H1 (cell line): Measurements from ENCODE around the gene IL18BP. TPM values are rescaled to one million over a fixed set of nuclear protein-coding genes. Genes with fewer than 3 reads are reported as not detected.
A peak's percentile ranks its signal among the peaks of the same experiment; 100 is the strongest.

Experiments
- CTCF ChIA-PET: fragments of 300-600 bp; sonication (Branson Sonifier 250); formaldehyde crosslinking; loops from one replicate; lab custom pipeline; 2021; ENCODE audit not compliant: partially characterized antibody; lab: Charles Lee
- POLR2A ChIA-PET: fragments of 300-600 bp; sonication (Branson Sonifier 250); formaldehyde crosslinking; loops from one replicate; lab custom pipeline; 2021; ENCODE audit warnings: inconsistent platforms; ENCODE audit not compliant: partially characterized antibody; lab: Charles Lee
- DNase-seq, 2 experiments: peaks; one replicate each; pipeline versions ENCODE4 v3.0.0 to v3.0.0-alpha.2; 2010 to 2022; ENCODE audit warnings: low spot score in 2 of 2, low read depth in 1 of 2, mixed read lengths in 1 of 2
- FAIRE-seq: peaks from 2 replicates; lab custom pipeline; 2011; peaks lifted over from hg19 to GRCh38; lab: Jason Lieb, UNC
- H2AFZ ChIP-seq: 2 replicates; pipeline ENCODE4 v1.8.1; 2012; ENCODE audit warnings: low read length, inconsistent platforms
- H2AK5ac ChIP-seq: 2 replicates; pipeline ENCODE4 v1.6.1; 2013; ENCODE audit warnings: low read depth, low read length
- H2BK120ac ChIP-seq: replicated peaks from 2 replicates; pipeline ENCODE3; 2013; ENCODE audit warnings: low read depth, low read length, inconsistent platforms
- H2BK12ac ChIP-seq: 2 replicates; pipeline ENCODE4 v1.6.1; 2013; ENCODE audit warnings: low read depth, low read length
- H2BK15ac ChIP-seq: 2 replicates; pipeline ENCODE4 v1.6.1; 2013; ENCODE audit warnings: low read length
- H2BK20ac ChIP-seq: 2 replicates; pipeline ENCODE4 v1.6.1; 2013; ENCODE audit warnings: low read length
- H2BK5ac ChIP-seq: 2 replicates; pipeline ENCODE4 v1.6.1; 2013; ENCODE audit warnings: low read depth, low read length
- H3K14ac ChIP-seq: 2 replicates; pipeline ENCODE4 v1.6.1; 2013; ENCODE audit warnings: inconsistent platforms; ENCODE audit not compliant: insufficient read length
- H3K18ac ChIP-seq: 2 replicates; pipeline ENCODE4 v1.6.1; 2013; ENCODE audit warnings: low read length; ENCODE audit errors: extremely low read depth
- H3K23ac ChIP-seq: 2 replicates; pipeline ENCODE4 v1.6.1; 2013; ENCODE audit warnings: inconsistent platforms; ENCODE audit not compliant: insufficient read length
- H3K23me2 ChIP-seq: 2 replicates; pipeline ENCODE4 v1.6.1; 2013; ENCODE audit warnings: low read depth, low read length
- H3K27ac ChIP-seq: 2 replicates; pipeline ENCODE4 v1.6.1; 2011; ENCODE audit warnings: low read depth, low read length, inconsistent platforms
- H3K27me3 ChIP-seq, 4 experiments: replicated peaks in 1 of 4; 1 replicate in 1 of 4; 2 replicates in 3 of 4; pipeline versions ENCODE4 v1.6.1 to v1.8.1; 2011 to 2013; ENCODE audit warnings: low read length in 3 of 4, mild to moderate bottlenecking in 3 of 4, inconsistent platforms in 2 of 4, mixed read lengths in 2 of 4, moderate library complexity in 1 of 4; ENCODE audit not compliant: control insufficient read depth in 3 of 4, insufficient read depth in 3 of 4; ENCODE audit errors: extremely low read depth in 1 of 4
- H3K36me3 ChIP-seq, 4 experiments: 2 replicates each; pipeline versions ENCODE4 v1.6.1 to v1.8.1; 2011 to 2013; ENCODE audit warnings: mild to moderate bottlenecking in 4 of 4, low read length in 3 of 4, moderate library complexity in 2 of 4, control low read depth in 1 of 4, inconsistent platforms in 1 of 4; ENCODE audit not compliant: insufficient read depth in 4 of 4, control insufficient read depth in 2 of 4
- H3K4ac ChIP-seq: replicated peaks from 2 replicates; pipeline ENCODE3; 2013; ENCODE audit warnings: low read length, low read depth, mixed read lengths, inconsistent platforms; ENCODE audit not compliant: insufficient read length
- H3K4me1 ChIP-seq, 4 experiments: replicated peaks in 1 of 4; 1 replicate in 1 of 4; 2 replicates in 3 of 4; pipeline versions ENCODE4 v1.6.1 to v1.8.1; 2011 to 2013; ENCODE audit warnings: low read length in 3 of 4, inconsistent platforms in 2 of 4, mixed read lengths in 1 of 4; ENCODE audit not compliant: insufficient read depth in 4 of 4, control insufficient read depth in 3 of 4
- H3K4me2 ChIP-seq, 2 experiments: 2 replicates each; pipeline versions ENCODE4 v1.6.1 to v1.8.1; 2011 to 2013; ENCODE audit warnings: low read depth in 2 of 2, low read length in 2 of 2, control low read depth in 1 of 2, inconsistent platforms in 1 of 2, mild to moderate bottlenecking in 1 of 2; ENCODE audit not compliant: insufficient read depth in 1 of 2
- H3K4me3 ChIP-seq, 4 experiments: fragments of 200-600, 300-600 bp in 1 of 4; sonication (generic), shearing (Covaris generic), sonication (Bioruptor Twin) in 1 of 4; 2 replicates each; pipeline versions ENCODE4 v1.5.1 to v1.8.1; 2011 to 2016; ENCODE audit warnings: low read length in 4 of 4, low read depth in 3 of 4, control low read depth in 2 of 4, inconsistent platforms in 2 of 4, mild to moderate bottlenecking in 2 of 4, mixed read lengths in 1 of 4, moderate library complexity in 1 of 4; ENCODE audit not compliant: insufficient read depth in 2 of 4; ENCODE audit errors: extremely low read depth in 1 of 4
- H3K56ac ChIP-seq: replicated peaks from 2 replicates; pipeline ENCODE3; 2013; ENCODE audit warnings: low read depth, mild to moderate bottlenecking, mixed read lengths, low read length, inconsistent platforms; ENCODE audit not compliant: insufficient read length
- H3K79me1 ChIP-seq: 2 replicates; pipeline ENCODE4 v1.6.1; 2013; ENCODE audit warnings: low read depth, low read length, control low read depth
- H3K79me2 ChIP-seq, 2 experiments: 2 replicates each; pipeline versions ENCODE4 v1.6.1 to v1.8.1; 2012 to 2013; ENCODE audit warnings: low read length in 2 of 2, mild to moderate bottlenecking in 2 of 2, inconsistent platforms in 1 of 2; ENCODE audit not compliant: insufficient read depth in 2 of 2, control insufficient read depth in 1 of 2
- H3K9ac ChIP-seq, 4 experiments: replicated peaks in 1 of 4; 1 replicate in 1 of 4; 2 replicates in 3 of 4; pipeline versions ENCODE4 v1.6.1 to v1.8.1; 2011 to 2013; ENCODE audit warnings: low read depth in 3 of 4, low read length in 3 of 4, control low read depth in 2 of 4, mild to moderate bottlenecking in 2 of 4, moderate library complexity in 2 of 4, inconsistent platforms in 1 of 4; ENCODE audit errors: extremely low read depth in 1 of 4
- H3K9me3 ChIP-seq, 2 experiments: 2 replicates each; pipeline versions ENCODE4 v1.6.1 to v1.8.1; 2012 to 2013; ENCODE audit warnings: mild to moderate bottlenecking in 2 of 2, moderate library complexity in 2 of 2, control low read depth in 1 of 2, inconsistent platforms in 1 of 2, low read depth in 1 of 2, low read length in 1 of 2, mixed read lengths in 1 of 2; ENCODE audit not compliant: insufficient read depth in 2 of 2
- H4K20me1 ChIP-seq, 2 experiments: replicated peaks in 1 of 2; 2 replicates each; pipeline versions ENCODE3 to v1.8.1; 2011 to 2013; ENCODE audit warnings: inconsistent platforms in 2 of 2, low read length in 2 of 2, mild to moderate bottlenecking in 1 of 2; ENCODE audit not compliant: insufficient read depth in 2 of 2, control insufficient read depth in 1 of 2
- H4K5ac ChIP-seq: 2 replicates; pipeline ENCODE4 v1.6.1; 2013; ENCODE audit warnings: low read length, low read depth, mixed read lengths, inconsistent platforms; ENCODE audit not compliant: insufficient read length
- H4K8ac ChIP-seq: 2 replicates; pipeline ENCODE4 v1.8.0; 2013; ENCODE audit warnings: mild to moderate bottlenecking, moderate library complexity, low read length, inconsistent platforms; ENCODE audit not compliant: insufficient read depth; ENCODE audit errors: extremely low read depth
- H4K91ac ChIP-seq: replicated peaks from 2 replicates; pipeline ENCODE3; 2013; ENCODE audit warnings: low read length, mixed read lengths, inconsistent platforms; ENCODE audit not compliant: insufficient read length
- POLR2A ChIP-seq, 2 experiments: IDR thresholded peaks; 1 replicate in 1 of 2; 2 replicates in 1 of 2; pipeline ENCODE4 v1.6.1; 2011; ENCODE audit warnings: low read depth in 2 of 2, low read length in 2 of 2, mild to moderate bottlenecking in 2 of 2; ENCODE audit errors: control extremely low read depth in 1 of 2
- POLR2AphosphoS5 ChIP-seq: IDR thresholded peaks from 2 replicates; pipeline ENCODE4 v1.6.1; 2011; ENCODE audit warnings: low read depth, low read length
- RFX5 ChIP-seq: IDR thresholded peaks from 2 replicates; pipeline ENCODE4 v1.6.1; 2011; ENCODE audit warnings: low read depth, low read length, improper control_type of control experiment, borderline replicate concordance
- WGBS, 2 experiments: shearing (Covaris generic) in 1 of 2; methylation state at CpG; one replicate each; pipeline versions ENCODE4 v1.1.6 to v1.1.7; 2013 to 2015; ENCODE audit warnings: low lambda C conversion rate in 2 of 2, mixed read lengths in 2 of 2, inconsistent platforms in 1 of 2, low coverage in 1 of 2, missing lambda C conversion rate in 1 of 2; ENCODE audit not compliant: insufficient replicate concordance in 2 of 2, insufficient coverage in 1 of 2, insufficient read length in 1 of 2; ENCODE audit errors: extremely low coverage in 1 of 2, missing lambda C conversion rate in 1 of 2; 5-methylcytosine and 5-hydroxymethylcytosine counted together
- polyA plus RNA-seq, 7 experiments: library from polyadenylated mRNA; depleted of rRNA in 3 of 7; stranded (reverse) in 5 of 7; unstranded in 2 of 7; fragments of >200 nt in 5 of 7; fragments of 200-250 nt in 2 of 7; gene quantifications; 1 replicate in 5 of 7; 2 replicates in 1 of 7; 4 replicates in 1 of 7; pipeline versions ENCODE4 v1.2.1 to v1.2.3, GENCODE V29; 2011 to 2013; ENCODE audit warnings: missing spikeins in 2 of 7, mixed read lengths in 2 of 7
- total RNA-seq: library from RNA; stranded (reverse); fragmentation: NEBNext Ultra II Directional; extraction: Animal tissue kit (Norgen Biotek cat#: 25700); gene quantifications from 2 replicates; pipeline ENCODE4 v1.2.1, GENCODE V29; 2021

IL18BP gene
- total and polyA plus RNA-seq, 2 of the 8 experiments (the other 6 are each of a cell fraction or from before 2014, with no cell fraction given): 9.8 to 17.0 TPM

DNA sequence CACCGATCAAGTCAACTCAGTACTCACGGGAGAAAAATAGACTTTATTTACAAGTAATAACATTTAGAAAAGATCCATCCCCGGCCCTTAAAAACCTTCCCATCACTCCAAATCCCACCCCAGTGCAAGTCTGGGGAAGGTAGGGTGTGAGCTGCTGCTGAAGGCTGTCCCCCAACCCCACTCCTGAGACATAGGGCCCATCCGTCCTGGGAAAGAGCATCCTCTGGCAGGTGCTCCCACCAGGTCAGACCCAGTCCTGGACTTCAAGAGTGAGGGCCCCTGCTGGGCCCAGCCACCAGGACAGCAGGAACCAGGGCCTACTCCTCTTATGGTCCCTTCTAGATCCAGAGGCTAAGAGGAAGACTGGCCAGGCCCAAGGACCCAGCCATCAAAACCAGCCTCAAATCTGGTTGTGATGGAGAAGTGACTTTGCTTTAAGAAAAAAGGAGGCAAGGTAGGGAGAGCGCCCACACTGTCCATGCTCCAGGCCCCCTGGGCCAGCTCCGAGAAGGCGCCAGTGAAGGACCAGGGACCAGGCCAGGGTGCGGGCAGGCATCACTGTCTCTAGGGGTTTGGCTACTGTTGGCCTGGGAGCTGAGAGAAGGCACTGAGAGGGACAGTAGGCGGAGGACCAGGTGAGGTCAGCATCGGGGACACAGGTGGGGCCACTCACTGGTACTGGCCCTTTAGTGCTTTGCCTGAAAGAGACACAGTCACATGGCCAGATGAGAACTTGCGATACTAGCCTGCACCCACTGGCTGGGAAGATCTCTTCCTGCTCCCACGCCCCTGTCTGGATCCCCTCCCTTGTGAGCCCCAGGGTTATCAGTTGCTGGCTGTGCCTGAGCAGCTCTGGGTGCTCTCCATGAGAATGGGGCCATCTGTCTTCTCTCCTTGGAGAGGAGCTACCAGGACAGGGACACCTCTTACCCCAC is 4.4 kb downstream of the IL18BP start:
- no peaks in the 10 kb centered on the region for H3K4me1 ChIP-seq
- H3K9ac ChIP-seq: no peak overlapping the region
- peaks cover 20 to 28% of the 10 kb centered on the region in 2 experiments for H4K20me1 ChIP-seq
- H3K27ac ChIP-seq: no peak overlapping the region
- H2BK15ac ChIP-seq: no peak overlapping the region
- H3K27me3 ChIP-seq: no peaks in the 10 kb centered on the region
- H4K5ac ChIP-seq: no peak overlapping the region
- CTCF ChIA-PET: interaction anchor here (0.7 to 3.6 kb wide), 6 partner anchors 12 to 26 kb away, joined by 3 to 18 read pairs (median 8); no protein-coding TSS in a partner anchor
- H2BK5ac ChIP-seq: no peak overlapping the region
- H3K23ac ChIP-seq: no peak overlapping the region
- no peaks in the 10 kb centered on the region for H3K9me3 ChIP-seq
- no peak overlapping the region for H4K91ac ChIP-seq
- WGBS, 2 experiments: 92% methylated on average over 12 of the region's 12 CpGs; no CpG with 5 or more reads in 1 of the 2 experiments
- POLR2A ChIA-PET: interaction anchor here (1.2 to 1.5 kb wide), 3 partner anchors 15 to 235 kb away, joined by 3 to 4 read pairs (median 4); no protein-coding TSS in a partner anchor
- no peaks in the 10 kb centered on the region for H3K79me2 ChIP-seq
- H2BK120ac ChIP-seq: no peak overlapping the region
- H3K23me2 ChIP-seq: no peaks in the 10 kb centered on the region
- H3K4me2 ChIP-seq: no peak overlapping the region
- no peaks in the 10 kb centered on the region for H3K79me1 ChIP-seq
- TF ChIP-seq POLR2AphosphoS5: peak; percentile 78
- TF ChIP-seq RFX5: no peak
- TF ChIP-seq POLR2A (IDR thresholded peaks at IDR 0.05; ENCODE audit: control extremely low read depth in 1 of 2, low read depth in 2 of 2, low read length in 2 of 2): peak; percentile 22 to 71
- no peak overlapping the region for H3K4ac ChIP-seq
- no peak overlapping the region for H2BK20ac ChIP-seq
- H2AK5ac ChIP-seq: no peak overlapping the region
- H3K14ac ChIP-seq: no peak overlapping the region
- FAIRE-seq (no peak), DNase-seq (no peak)
- H3K18ac ChIP-seq: no peak overlapping the region
- H3K36me3 ChIP-seq: peaks cover 36 to 66% (median 52%) of the 10 kb centered on the region in 4 experiments
- no peak overlapping the region for H2AFZ ChIP-seq
- no peak overlapping the region for H3K56ac ChIP-seq
- no peak overlapping the region for H2BK12ac ChIP-seq
- H4K8ac ChIP-seq: no peak overlapping the region; the same call in 1 of the 2 replicates
- H3K4me3 ChIP-seq: no peak overlapping the region
